Erythroblast (primary cell): ENCODE measurements around the gene STOML2.

Source experiments
- DNase-seq, 2 experiments: peaks; one replicate each; lab custom pipeline; 2025; lab: John Stamatoyannopoulos, UW
- GATA1 ChIP-seq: IDR thresholded peaks from 2 replicates; pipeline ENCODE4 v1.6.1; 2011; ENCODE audit warnings: low read depth, mild to moderate bottlenecking, control low read depth, low read length, moderate library complexity
- POLR2A ChIP-seq: IDR thresholded peaks from 2 replicates; pipeline ENCODE4 v1.6.1; 2011; ENCODE audit warnings: mild to moderate bottlenecking, low read length

STOML2 gene

DNA sequence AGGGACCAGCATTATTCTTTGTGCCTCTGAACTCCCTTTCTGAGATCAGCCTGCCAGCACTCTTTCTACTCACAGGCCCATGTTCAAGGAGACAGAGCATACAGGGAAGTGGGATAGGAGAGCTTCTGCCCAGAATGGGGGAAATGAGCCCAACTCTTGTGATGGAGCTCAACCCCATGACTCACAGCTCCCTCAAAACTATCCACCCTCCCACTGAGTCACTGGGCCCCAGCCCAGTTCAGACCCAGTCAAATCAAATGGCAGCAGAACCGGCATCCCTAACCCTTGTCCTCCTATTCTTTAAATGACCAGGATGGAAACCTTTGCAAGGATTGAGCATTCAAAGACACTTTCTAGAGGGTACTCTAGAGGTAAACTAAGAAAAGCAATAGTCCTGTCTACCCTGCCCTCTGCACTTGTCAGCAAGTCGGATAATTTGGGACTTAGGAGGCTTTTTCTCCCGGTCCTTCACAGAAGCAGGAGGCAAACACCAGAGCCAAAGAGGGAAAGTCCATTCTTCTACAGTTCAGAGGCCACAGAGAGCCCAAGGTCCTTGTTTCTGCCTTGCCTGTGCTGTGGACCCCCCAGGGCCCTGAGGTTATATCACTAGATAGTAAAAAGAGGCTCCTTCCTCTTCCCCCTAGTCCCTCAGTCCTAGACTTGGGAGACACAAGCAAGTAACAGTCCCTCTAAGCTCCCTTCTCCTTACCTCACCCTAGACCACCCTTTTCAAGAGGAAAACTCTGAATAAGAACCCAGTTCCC, 9.5 kb upstream of the STOML2 start:
- TF ChIP-seq POLR2A, result no peak
- no peak for TF ChIP-seq GATA1
- DNase-seq, result peak; percentile 57 to 85

DNA sequence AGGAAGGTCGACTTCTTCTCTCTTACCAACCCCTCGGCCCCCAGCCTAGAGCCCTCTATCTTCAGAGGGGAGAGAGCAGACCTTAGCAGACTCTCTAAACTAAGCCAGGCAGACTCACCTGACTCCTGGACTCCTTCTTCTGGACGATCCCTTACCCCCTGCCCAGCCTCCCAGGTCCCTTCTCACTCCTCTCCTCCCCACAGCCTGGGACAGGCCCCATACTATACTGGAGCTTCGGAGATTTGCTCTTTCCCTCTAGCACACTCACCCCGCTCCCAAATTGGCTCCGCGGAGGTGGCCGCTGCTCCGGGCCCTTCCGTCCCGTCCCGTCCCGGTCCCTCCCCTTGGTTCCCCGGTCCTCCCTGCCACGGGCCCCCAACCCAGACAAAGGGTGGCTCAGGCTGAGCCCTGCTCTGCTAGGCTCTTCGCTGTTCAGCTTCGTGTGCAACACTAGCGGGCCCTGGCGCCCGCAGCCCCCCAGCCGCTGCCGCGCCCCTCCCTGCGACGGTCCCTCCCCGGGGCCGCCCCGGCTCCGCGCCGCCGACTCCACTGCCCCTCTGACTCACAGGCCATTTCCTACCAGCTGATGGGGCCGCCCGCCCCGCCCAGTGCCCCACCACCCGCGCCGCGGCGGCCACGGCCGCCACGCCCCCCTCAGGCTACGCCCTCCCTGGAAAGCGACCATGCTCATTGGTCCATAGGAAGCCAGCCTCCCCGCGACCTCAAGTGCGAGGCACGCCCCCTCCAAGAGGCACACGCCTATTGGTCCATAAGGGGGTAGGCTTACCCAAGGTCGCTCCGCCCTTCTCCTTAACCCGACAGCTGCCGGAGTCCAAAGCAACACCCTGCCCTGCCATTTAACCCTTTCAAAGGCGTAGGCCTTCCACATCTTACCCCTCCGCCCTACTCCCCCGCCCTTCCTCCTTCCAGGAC, 8.3 kb upstream of the STOML2 start:
- TF ChIP-seq GATA1 (no peak), POLR2A (peak; percentile 64)

DNA sequence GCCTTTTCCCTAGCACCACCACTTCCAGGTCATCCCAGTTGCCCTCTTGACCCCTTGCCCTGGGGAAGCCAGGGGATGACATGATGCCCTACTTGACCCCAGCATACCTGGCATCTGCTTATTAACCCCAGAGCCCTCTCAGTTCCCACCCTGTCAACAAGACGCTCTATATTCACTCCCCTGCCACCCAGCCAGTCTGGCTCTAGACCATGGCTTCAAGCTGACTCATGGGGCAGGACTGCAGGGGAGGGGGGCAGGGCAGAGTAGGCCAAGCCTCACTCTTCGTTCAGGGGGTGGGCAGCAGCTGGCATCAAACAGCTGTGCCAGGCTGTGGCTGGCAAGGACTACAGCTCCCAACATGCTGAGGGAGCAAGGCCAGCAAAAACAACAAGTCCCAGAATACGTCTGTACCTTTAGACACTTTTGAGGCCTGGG, 7.4 kb upstream of the STOML2 start:
- DNase-seq, result peak; percentile 86 to 89
- TF ChIP-seq POLR2A, result peak; percentile 66
- no peak for TF ChIP-seq GATA1

More for the DNA sequence above, 8.3 kb upstream of the STOML2 start:
- DNase-seq, result peak; percentile 99 to 100

DNA sequence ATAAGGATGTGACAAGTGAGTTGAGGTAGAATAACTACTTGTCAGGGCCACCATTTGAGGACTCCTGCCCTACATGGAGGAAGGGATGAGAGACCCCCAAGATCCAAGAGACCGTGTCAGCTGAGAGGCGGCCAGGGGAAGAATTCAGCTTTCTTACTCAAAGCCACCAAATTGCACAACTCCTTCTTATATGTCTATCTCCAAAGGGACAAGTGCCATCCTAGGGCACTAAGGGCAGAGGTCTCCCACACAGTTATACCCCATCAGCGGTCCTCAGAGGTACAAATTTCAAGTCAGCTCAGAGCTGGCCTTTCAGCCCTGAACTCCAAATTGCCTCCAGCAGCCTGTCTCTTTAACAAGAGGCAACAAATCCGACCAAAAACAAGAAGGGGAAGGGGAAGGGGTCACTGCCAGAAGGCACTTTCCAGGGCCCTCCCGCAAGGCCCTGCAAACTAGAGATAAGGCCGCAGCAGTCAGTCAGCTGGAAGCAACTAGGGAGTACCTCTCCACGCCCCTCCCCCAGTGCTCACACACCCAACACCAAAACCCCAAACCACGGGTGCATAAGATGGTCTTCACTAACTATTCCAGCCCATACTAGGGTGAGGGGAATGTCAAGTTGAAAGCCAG, 6.1 kb upstream of the STOML2 start:
- TF ChIP-seq GATA1 (peak; percentile 35), POLR2A (peak; percentile 70)
- DNase-seq, result peak; percentile 96 to 98

DNA sequence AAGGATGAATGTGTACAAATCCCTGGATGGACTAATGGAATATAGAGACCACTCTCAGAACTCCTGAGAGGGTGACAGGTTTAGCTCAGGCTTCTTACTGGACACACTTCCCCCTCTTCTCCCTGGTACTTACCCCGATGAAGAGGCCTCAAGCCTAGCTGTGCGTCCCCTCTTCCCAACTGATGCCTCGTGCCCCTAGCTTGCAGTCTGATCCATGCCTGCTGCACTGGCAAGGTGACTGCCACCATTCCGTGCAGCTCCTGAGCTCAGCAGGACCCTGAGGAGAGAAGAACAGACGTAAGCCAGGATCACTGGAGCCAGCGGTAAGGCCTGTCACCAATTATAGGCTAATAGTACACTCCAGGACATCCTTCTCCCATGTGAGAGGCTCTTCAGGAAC, 5.5 kb upstream of the STOML2 start:
- no peak for DNase-seq
- no peak for TF ChIP-seq GATA1
- TF ChIP-seq POLR2A, result no peak

DNA sequence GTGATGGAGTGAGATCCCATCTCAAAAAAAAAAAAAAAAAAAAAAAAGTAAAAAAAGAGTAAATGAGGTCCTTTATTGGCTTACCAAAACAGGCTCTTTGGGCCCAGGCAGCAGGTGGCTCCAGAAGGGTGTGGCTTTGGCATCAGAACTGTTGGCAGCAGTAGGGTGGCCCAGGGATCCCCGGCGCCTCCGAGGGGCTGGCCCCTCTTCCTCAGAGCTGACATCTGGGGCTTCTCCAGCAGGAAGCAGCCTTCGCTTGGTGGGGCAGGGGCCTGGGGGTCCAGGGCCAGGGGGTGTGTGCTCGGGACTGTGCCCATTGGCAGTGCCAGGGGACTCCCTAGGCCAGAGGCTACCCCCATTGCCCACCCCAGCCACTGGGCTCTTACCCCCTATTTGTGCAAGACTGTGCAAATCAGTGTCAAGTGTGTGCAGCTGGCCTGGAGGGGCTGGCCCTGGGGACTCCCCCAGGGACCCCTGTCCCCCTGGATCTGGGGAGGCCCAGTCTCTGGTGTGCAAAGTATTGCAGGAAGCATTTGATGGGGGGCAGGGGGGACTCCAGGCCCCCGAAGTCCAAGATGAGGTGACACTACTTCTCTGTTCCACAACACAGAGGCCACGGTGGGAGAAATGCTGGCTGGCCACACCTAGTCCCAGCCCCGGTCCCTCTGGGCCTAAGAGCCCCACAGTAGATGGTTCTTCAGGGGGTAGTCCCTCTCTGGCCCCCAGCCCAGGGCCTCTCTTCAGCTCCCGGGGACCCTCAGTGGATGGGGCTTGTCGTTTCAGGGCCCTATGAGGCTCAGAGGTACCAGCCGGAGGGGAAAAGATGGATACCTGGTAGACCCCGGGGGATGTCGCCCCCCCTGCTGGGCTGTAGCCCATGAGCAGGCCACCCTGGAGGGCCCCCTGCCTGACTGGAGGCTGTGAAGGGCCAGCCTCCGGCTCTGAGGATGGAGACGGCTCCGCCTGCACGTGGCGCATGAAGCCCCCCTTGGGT, 4.7 kb upstream of the STOML2 start:
- TF ChIP-seq POLR2A (no peak), GATA1 (no peak)

DNA sequence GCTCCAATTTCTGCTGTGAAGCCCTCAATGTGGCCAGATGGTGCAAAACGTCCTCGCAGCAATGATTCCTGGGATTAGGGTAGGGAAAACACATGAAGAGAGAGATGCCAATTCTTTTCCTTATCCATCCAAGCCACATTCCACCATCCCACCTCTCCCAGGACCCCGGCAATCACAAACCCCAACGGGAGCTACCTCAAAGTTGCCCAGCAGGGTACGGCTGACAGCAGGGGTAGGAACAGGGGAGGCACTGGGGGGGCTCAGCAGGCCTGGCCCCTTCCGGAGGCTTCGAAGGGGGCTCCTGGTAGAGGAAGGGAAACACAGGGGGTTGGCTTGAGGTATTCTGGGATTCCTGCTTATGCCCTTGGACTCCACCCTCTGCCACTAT, 3.4 kb upstream of the STOML2 start:
- no peak for TF ChIP-seq POLR2A
- TF ChIP-seq GATA1, result no peak

More for the DNA sequence above, 4.7 kb upstream of the STOML2 start:
- DNase-seq, result no peak

DNA sequence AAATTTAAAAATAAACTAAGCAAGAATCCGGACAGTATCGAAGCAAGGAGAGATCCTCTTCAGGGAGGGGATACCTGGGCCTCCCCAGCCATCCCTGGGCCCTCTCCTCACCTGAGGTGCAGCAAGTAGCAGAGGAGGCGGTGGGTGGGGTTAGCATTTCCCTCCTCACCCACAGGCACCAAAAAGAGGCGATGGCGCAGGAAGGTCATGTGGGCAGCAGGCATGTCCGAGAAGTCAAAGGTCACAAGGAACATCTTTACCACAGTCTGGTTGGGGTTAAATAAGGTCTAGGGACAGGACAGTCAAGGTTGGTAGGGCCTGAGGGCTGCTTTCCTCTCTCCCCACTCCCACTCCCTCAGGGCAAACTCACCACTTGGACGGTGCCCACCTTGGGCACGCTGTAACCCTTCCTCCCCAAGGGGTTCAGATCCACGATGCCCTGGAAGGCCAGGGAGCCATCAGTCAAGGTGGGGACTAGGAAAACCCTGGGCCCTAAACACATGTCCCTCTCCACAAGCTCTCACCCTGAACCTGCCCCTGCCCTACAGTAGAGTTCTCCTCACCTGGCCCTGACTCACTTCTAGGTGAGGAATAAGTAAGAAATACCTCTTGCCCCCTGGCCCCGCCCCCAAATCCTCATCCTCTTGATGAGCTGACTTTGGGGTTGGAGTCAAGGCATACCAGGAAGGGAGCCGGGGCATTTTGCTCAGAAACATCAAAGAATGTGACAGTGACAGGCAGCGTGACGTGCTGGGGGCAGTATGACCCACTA, 2.8 kb upstream of the STOML2 start:
- TF ChIP-seq GATA1, result no peak
- no peak for TF ChIP-seq POLR2A
- no peak for DNase-seq

More for the DNA sequence above, 3.4 kb upstream of the STOML2 start:
- no peak for DNase-seq

DNA sequence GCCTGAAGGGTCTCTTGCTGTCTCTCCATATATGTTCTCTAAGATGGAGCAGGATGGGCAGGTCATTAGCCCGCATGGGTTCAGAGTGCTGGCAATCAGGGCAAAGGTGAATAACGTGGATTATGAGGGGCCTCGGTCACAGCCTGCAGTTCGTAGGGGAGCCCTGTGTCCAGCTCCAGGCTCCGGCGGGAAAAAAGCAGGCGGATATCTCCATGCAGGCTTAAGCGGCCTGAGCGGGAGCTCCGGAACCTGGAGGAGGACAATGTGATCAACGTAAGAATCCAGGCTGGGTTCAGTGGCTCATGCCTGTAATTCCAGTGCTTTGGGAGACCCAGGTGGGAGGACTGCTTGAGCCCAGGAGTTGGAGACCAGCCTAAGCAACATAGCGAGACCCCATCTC, 2.2 kb upstream of the STOML2 start:
- TF ChIP-seq POLR2A, result no peak
- TF ChIP-seq GATA1, result no peak

DNA sequence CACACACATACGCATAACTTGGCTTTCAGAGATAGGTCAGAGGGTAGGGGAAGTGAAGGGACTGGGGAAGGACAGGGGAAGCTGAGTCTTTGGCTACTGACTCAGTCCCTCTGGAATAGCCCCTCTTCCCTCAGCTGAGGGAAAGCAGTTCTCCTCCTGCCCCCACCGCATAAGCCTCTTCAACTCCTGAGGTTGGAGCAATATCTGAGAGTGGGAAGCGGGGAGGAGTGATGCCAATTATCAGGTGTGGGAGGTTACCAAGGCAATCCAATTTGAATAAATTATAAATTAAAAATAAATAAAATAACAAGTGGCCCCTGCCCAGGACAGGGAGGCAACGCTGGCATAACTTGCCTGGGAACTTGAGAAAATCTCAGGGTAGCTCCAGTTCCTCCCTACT, 1.7 kb upstream of the STOML2 start:
- DNase-seq, result no peak

More for the DNA sequence above, 2.2 kb upstream of the STOML2 start:
- DNase-seq, result no peak

DNA sequence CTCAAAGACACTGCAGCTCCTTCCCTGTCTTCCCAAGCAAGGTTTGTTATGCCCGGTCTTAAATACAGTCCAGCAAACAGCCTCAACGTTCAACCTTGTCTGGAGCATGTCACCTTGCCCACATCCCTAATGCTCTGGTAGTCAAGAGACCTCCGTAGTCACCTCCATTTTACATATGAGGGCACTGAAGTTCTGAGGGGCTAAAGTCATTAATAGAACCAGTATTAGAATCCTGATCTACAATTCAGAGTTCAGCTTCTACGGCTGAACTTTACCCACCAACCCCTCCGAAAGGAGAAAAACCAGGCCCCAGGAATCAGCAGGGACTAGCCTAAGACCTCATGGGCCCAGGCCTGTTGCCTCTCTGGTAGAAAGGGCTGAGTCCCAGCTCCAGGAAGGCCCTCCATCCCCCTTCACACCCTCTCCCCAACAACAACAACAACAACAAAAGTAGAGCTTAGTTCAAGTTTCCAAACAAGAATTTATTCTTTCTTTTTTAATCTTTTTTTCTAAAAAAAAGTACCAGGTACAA, 795 bp upstream of the STOML2 start:
- no peak for TF ChIP-seq GATA1
- no peak for TF ChIP-seq POLR2A
- DNase-seq, result no peak

More for the DNA sequence above, 1.7 kb upstream of the STOML2 start:
- no peak for TF ChIP-seq POLR2A
- no peak for TF ChIP-seq GATA1

DNA sequence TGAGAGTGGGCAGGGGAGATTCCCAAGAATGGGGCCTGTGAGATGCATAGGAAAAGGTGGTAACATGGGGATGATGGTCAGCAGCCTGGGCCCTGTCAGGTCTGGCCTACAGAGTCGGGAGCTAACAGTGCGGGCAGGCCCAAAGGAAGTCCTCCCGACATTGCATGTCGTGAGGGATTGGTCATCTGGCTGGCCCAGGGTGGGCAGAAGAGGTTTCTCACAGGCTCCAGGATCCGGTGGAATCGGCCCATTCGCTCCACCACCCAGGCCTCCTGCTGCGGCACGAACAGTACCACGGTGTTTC, 514 bp downstream of the STOML2 start:
- DNase-seq, result no peak
- TF ChIP-seq GATA1 (no peak), POLR2A (no peak)
